ENCODE data around the gene EHBP1. TPM values are rescaled to one million over a fixed set of nuclear protein-coding genes. Genes with fewer than 3 reads are reported as not detected.

Gene EHBP1
- total and polyA plus RNA-seq, 2 experiments from 2014 or later, result 27.2 to 47.9 TPM

DNA sequence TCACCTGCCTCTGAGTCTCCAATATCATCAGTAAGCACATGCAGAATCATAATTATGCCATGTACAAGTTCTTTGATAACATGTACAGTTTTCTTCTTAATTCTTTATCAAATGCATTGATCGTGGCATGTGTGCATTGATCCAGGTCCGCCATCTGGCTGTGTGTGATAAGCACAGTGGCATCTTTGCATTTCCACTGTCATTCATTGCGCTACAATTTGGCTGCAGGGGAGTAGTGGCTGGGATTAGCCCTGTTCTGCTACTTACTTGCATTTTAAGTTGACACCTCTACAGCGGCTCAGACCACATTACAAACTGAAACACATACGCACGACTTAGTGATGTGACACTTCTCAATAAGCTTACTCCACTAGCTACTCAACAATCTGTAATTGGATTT is 261.5 kb downstream of the EHBP1 start:
- Histone ChIP-seq H4K20me1 (replicated peaks; ENCODE audit: insufficient read depth) (no peaks in the 10 kb centered on the region), H3K36me3 (ENCODE audit: insufficient read depth) (no peaks in the 10 kb centered on the region), H3K9me2 (ENCODE audit: insufficient read depth) (no peaks in the 10 kb centered on the region), H2AFZ (no peak overlapping the region), H3K4me3 (no peak overlapping the region), H3K27me3 (ENCODE audit: insufficient read depth) (no peaks in the 10 kb centered on the region), H3K4me1 (ENCODE audit: insufficient read depth) (0 out of 2 replicates have a peak, but pooled peaks cover 6% of the 10 kb centered on the region), H3K4me2 (no peak overlapping the region), H3K27ac (ENCODE audit: low read depth) (no peak overlapping the region), H3F3A (replicated peaks; ENCODE audit: low read depth) (no peaks in the 10 kb centered on the region), H3K79me2 (replicated peaks; ENCODE audit: insufficient read depth) (no peaks in the 10 kb centered on the region)
- Mint-ChIP-seq H3K9me3 (no peaks in the 10 kb centered on the region), H3K27ac (no peak overlapping the region), H3K27me3 (ENCODE audit: insufficient read depth, low read depth, poor library complexity) (no peaks in the 10 kb centered on the region), H3K4me1 (peaks cover 20% of the 10 kb centered on the region), H3K4me3 (no peak overlapping the region), H3K36me3 (ENCODE audit: low read depth) (no peaks in the 10 kb centered on the region)
- TF ChIP-seq, protein P1, sequence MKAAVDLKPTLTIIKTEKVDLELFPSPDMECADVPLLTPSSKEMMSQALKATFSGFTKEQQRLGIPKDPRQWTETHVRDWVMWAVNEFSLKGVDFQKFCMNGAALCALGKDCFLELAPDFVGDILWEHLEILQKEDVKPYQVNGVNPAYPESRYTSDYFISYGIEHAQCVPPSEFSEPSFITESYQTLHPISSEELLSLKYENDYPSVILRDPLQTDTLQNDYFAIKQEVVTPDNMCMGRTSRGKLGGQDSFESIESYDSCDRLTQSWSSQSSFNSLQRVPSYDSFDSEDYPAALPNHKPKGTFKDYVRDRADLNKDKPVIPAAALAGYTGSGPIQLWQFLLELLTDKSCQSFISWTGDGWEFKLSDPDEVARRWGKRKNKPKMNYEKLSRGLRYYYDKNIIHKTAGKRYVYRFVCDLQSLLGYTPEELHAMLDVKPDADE (IDR thresholded peaks at IDR 0.05), result no peak
- TF ChIP-seq EZH2 (IDR thresholded peaks at IDR 0.05; ENCODE audit: low read depth, unreplicated experiment) (no peak), CREB1 (CRISPR knock-in tag; IDR thresholded peaks at IDR 0.05; ENCODE audit: low read depth) (no peak), ZNF331 (CRISPR knock-in tag; IDR thresholded peaks at IDR 0.05; ENCODE audit: low read depth) (no peak), JUNB (IDR thresholded peaks at IDR 0.05; ENCODE audit: unreplicated experiment) (no peak), STAT1 (IDR thresholded peaks at IDR 0.05; ENCODE audit: unreplicated experiment) (no peak)
- TF ChIP-seq, protein P2, sequence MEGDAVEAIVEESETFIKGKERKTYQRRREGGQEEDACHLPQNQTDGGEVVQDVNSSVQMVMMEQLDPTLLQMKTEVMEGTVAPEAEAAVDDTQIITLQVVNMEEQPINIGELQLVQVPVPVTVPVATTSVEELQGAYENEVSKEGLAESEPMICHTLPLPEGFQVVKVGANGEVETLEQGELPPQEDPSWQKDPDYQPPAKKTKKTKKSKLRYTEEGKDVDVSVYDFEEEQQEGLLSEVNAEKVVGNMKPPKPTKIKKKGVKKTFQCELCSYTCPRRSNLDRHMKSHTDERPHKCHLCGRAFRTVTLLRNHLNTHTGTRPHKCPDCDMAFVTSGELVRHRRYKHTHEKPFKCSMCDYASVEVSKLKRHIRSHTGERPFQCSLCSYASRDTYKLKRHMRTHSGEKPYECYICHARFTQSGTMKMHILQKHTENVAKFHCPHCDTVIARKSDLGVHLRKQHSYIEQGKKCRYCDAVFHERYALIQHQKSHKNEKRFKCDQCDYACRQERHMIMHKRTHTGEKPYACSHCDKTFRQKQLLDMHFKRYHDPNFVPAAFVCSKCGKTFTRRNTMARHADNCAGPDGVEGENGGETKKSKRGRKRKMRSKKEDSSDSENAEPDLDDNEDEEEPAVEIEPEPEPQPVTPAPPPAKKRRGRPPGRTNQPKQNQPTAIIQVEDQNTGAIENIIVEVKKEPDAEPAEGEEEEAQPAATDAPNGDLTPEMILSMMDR (conservative IDR thresholded peaks at IDR 0.05; ENCODE audit: low read depth in 2 of 2), result no peak
- TF ChIP-seq, protein P3, sequence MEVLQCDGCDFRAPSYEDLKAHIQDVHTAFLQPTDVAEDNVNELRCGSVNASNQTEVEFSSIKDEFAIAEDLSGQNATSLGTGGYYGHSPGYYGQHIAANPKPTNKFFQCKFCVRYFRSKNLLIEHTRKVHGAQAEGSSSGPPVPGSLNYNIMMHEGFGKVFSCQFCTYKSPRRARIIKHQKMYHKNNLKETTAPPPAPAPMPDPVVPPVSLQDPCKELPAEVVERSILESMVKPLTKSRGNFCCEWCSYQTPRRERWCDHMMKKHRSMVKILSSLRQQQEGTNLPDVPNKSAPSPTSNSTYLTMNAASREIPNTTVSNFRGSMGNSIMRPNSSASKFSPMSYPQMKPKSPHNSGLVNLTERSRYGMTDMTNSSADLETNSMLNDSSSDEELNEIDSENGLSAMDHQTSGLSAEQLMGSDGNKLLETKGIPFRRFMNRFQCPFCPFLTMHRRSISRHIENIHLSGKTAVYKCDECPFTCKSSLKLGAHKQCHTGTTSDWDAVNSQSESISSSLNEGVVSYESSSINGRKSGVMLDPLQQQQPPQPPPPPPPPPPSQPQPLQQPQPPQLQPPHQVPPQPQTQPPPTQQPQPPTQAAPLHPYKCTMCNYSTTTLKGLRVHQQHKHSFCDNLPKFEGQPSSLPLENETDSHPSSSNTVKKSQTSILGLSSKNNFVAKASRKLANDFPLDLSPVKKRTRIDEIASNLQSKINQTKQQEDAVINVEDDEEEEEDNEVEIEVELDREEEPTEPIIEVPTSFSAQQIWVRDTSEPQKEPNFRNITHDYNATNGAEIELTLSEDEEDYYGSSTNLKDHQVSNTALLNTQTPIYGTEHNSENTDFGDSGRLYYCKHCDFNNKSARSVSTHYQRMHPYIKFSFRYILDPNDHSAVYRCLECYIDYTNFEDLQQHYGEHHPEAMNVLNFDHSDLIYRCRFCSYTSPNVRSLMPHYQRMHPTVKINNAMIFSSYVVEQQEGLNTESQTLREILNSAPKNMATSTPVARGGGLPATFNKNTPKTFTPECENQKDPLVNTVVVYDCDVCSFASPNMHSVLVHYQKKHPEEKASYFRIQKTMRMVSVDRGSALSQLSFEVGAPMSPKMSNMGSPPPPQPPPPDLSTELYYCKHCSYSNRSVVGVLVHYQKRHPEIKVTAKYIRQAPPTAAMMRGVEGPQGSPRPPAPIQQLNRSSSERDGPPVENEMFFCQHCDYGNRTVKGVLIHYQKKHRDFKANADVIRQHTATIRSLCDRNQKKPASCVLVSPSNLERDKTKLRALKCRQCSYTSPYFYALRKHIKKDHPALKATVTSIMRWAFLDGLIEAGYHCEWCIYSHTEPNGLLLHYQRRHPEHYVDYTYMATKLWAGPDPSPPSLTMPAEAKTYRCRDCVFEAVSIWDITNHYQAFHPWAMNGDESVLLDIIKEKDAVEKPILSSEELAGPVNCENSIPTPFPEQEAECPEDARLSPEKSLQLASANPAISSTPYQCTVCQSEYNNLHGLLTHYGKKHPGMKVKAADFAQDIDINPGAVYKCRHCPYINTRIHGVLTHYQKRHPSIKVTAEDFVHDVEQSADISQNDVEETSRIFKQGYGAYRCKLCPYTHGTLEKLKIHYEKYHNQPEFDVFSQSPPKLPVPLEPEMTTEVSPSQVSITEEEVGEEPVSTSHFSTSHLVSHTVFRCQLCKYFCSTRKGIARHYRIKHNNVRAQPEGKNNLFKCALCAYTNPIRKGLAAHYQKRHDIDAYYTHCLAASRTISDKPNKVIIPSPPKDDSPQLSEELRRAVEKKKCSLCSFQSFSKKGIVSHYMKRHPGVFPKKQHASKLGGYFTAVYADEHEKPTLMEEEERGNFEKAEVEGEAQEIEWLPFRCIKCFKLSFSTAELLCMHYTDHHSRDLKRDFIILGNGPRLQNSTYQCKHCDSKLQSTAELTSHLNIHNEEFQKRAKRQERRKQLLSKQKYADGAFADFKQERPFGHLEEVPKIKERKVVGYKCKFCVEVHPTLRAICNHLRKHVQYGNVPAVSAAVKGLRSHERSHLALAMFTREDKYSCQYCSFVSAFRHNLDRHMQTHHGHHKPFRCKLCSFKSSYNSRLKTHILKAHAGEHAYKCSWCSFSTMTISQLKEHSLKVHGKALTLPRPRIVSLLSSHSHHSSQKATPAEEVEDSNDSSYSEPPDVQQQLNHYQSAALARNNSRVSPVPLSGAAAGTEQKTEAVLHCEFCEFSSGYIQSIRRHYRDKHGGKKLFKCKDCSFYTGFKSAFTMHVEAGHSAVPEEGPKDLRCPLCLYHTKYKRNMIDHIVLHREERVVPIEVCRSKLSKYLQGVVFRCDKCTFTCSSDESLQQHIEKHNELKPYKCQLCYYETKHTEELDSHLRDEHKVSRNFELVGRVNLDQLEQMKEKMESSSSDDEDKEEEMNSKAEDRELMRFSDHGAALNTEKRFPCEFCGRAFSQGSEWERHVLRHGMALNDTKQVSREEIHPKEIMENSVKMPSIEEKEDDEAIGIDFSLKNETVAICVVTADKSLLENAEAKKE (CRISPR knock-in tag; IDR thresholded peaks at IDR 0.05), result no peak
- DNase-seq (ENCODE audit: low spot score) (no peak), ATAC-seq (no peak)

Data from GM23338 (cell line).